HL-60 (cell line): ENCODE results near the gene PCDHB13.
A peak's percentile ranks its signal among the peaks of the same experiment; 100 is the strongest.
"Not testable (repeated sequence)": the region's sequence is repeated elsewhere in the genome, so short reads cannot be mapped to it uniquely, and the experiment has no call there.

Experiments
- DNase-seq, 2 experiments: peaks; one replicate each; pipeline ENCODE4 v3.0.0-alpha.2; 2010 to 2020; ENCODE audit warnings: low read depth in 1 of 2, low spot score in 1 of 2
- H3K27ac ChIP-seq: fragments of 250-450 bp; sonication (Bioruptor Pico); replicated peaks from 2 replicates; pipeline ENCODE4 v1.5.1; 2020; ENCODE audit warnings: mild to moderate bottlenecking, moderate library complexity
- H3K27me3 ChIP-seq: fragments of 250-450 bp; sonication (Bioruptor Pico); 2 replicates; pipeline ENCODE4 v1.5.1; 2021; ENCODE audit warnings: mild to moderate bottlenecking, moderate library complexity; ENCODE audit not compliant: insufficient read depth, poor library complexity, severe bottlenecking
- H3K4me3 ChIP-seq: replicated peaks from 2 replicates; pipeline ENCODE4 v1.5.1; 2011; ENCODE audit warnings: mild to moderate bottlenecking, control low read depth, low read length; ENCODE audit not compliant: insufficient read depth
- CTCF ChIP-seq: IDR thresholded peaks from one replicate; pipeline ENCODE4 v1.5.1; 2011; ENCODE audit warnings: low read length, control low read depth, inconsistent platforms; ENCODE audit not compliant: insufficient read depth
- GABPA ChIP-seq: IDR thresholded peaks from 2 replicates; pipeline ENCODE4 v1.6.1; 2012; ENCODE audit warnings: low read depth
- POLR2AphosphoS5 ChIP-seq: IDR thresholded peaks from 2 replicates; pipeline ENCODE4 v1.6.1; 2012; ENCODE audit warnings: low read depth
- REST ChIP-seq: IDR thresholded peaks from 2 replicates; pipeline ENCODE4 v1.6.1; 2012; ENCODE audit warnings: low read depth; ENCODE audit not compliant: insufficient replicate concordance
- SPI1 ChIP-seq: IDR thresholded peaks from 2 replicates; pipeline ENCODE4 v1.6.1; 2012; ENCODE audit warnings: low read depth, mild to moderate bottlenecking, borderline replicate concordance
- long read RNA-seq: library from polyadenylated mRNA; unstranded; transcript quantifications from one replicate; pipeline ENCODE4 v2.0.0, GENCODE V29; 2020

Gene PCDHB13
- long read RNA-seq = 0 reads

GRCh38 chr5:141213656-141214339, at the start of gene PCDHB13:
Gene PCDHB13 (plus strand): TSS chr5:141213919. CDS start chr5:141214124, 205 bp downstream.
- H3K4me3 ChIP-seq, H3K27me3 ChIP-seq, H3K27ac ChIP-seq, DNase-seq: not testable (repeated sequence)

GRCh38 chr5:141172381-141173204, 41.1 kb upstream of the PCDHB13 start, which contains the start of gene PCDHB7:
Gene PCDHB7 (plus strand): TSS chr5:141172644. CDS start chr5:141172836, 192 bp downstream.
- H3K4me3 ChIP-seq = no peak within 1 kb of the TSS
- no peak for DNase-seq
- H3K27me3 ChIP-seq = no peaks in the 10 kb centered on the region
- TF ChIP-seq POLR2AphosphoS5 (no peak), GABPA (no peak), CTCF (no peak), REST (no peak), SPI1 (no peak)
- H3K27ac ChIP-seq = no peak within 1 kb of the TSS

- H3K27me3 ChIP-seq, H3K27ac ChIP-seq, DNase-seq, H3K4me3 ChIP-seq: not testable (repeated sequence)
Observed at GRCh38 chr5:141174291-141175104, 39.2 kb upstream of the PCDHB13 start.

GRCh38 chr5:141175933-141176332, 37.8 kb upstream of the PCDHB13 start:
- H3K4me3 ChIP-seq = no peak overlapping the region
- DNase-seq = peak in 1 of 2 experiments; percentile 10
- TF ChIP-seq REST = no peak
- TF ChIP-seq GABPA = no peak
- no peak for TF ChIP-seq POLR2AphosphoS5
- no peak for TF ChIP-seq CTCF
- TF ChIP-seq SPI1 = no peak
- H3K27ac ChIP-seq = no peak overlapping the region
- H3K27me3 ChIP-seq = no peaks in the 10 kb centered on the region

- not testable (repeated sequence) for H3K4me3 ChIP-seq, H3K27ac ChIP-seq, H3K27me3 ChIP-seq
- DNase-seq = peak in 1 of 2 experiments; percentile 12
Observed at GRCh38 chr5:141177577-141178191, 36.0 kb upstream of the PCDHB13 start, which contains the start of gene PCDHB8. Gene PCDHB8 (plus strand): TSS chr5:141177790. CDS start chr5:141178035, 245 bp downstream.

GRCh38 chr5:141179371-141179770, 34.3 kb upstream of the PCDHB13 start:
- H3K4me3 ChIP-seq, DNase-seq, H3K27ac ChIP-seq, H3K27me3 ChIP-seq: not testable (repeated sequence)

- not testable (repeated sequence) for H3K27ac ChIP-seq, DNase-seq, H3K4me3 ChIP-seq, H3K27me3 ChIP-seq
Observed at GRCh38 chr5:141179876-141180275, 33.8 kb upstream of the PCDHB13 start.
